Uterus (tissue), 4 donors: Measurements from ENCODE around the gene NLRP6. TPM values are rescaled to one million over a fixed set of nuclear protein-coding genes. Genes with fewer than 3 reads are reported as not detected.
"Not testable (repeated sequence)": the region's sequence is repeated elsewhere in the genome, so short reads cannot be mapped to it uniquely, and the experiment has no call there.

Experiments
- DNase-seq, 2 donors: peaks; one replicate each; pipeline ENCODE4 v3.0.0-alpha.2; 2019 to 2020
- H3K27ac ChIP-seq, 2 donors: fragments of 200-600 bp; sonication (generic); 1 replicate in 1 of 2; 2 replicates in 1 of 2; pipeline ENCODE4 v1.5.1; 2016 to 2018
- H3K27me3 ChIP-seq, 2 donors: fragments of 200-600 bp; sonication (generic); one replicate each; pipeline ENCODE4 v1.5.1; 2018 to 2019; ENCODE audit warnings: control low read depth in 1 of 2
- H3K36me3 ChIP-seq, 2 donors: fragments of 200-600 bp; sonication (generic); one replicate each; pipeline ENCODE4 v1.5.1; 2019; ENCODE audit warnings: control low read depth in 1 of 2
- H3K4me1 ChIP-seq, 2 donors: fragments of 200-600 bp; sonication (generic); one replicate each; pipeline ENCODE4 v1.5.1; 2018 to 2019; ENCODE audit warnings: control low read depth in 1 of 2
- H3K4me3 ChIP-seq, 2 donors: fragments of 200-600 bp; sonication (generic); 1 replicate in 1 of 2; 2 replicates in 1 of 2; pipeline ENCODE4 v1.5.1; 2018 to 2019; ENCODE audit warnings: mild to moderate bottlenecking in 1 of 2
- H3K9me3 ChIP-seq, 2 donors: fragments of 200-600 bp; sonication (generic); one replicate each; pipeline ENCODE4 v1.5.1; 2019; ENCODE audit warnings: control low read depth in 1 of 2
- POLR2A ChIP-seq, 2 donors: fragments of 450-650 bp; IDR thresholded peaks; one replicate each; pipeline ENCODE4 v1.6.1; 2016; ENCODE audit warnings: antibody characterized with exemption in 2 of 2, mild to moderate bottlenecking in 1 of 2, moderate library complexity in 1 of 2
- intact Hi-C: fragments of 100-400 bp; cut with DNase I; formaldehyde crosslinking; loops from one replicate; pipeline ENCODE4 v1.15.1; 2023; ENCODE audit warnings: low total_unique reads
- total RNA-seq, 4 donors: library from RNA; depleted of rRNA in 3 of 4; stranded (reverse); fragments of >200 nt in 3 of 4; gene quantifications; one replicate each; pipeline versions ENCODE4 v1.1.0 to v1.2.4, GENCODE V29; 2014 to 2023
- TF ChIP-seq, protein P1 (sequence below), 4 experiments: fragments of 200-600 bp in 2 of 4; fragments of 450-650 bp in 2 of 4; sonication (generic) in 2 of 4; IDR thresholded peaks; one replicate each; pipeline ENCODE4 v1.5.1; 2016 to 2019; ENCODE audit warnings: antibody characterized with exemption in 4 of 4, mild to moderate bottlenecking in 2 of 4, moderate library complexity in 1 of 4
- donor health status: DM: yes; HTN: yes; CAD: no.

NLRP6 gene
- total RNA-seq, 4 donors from 2014 or later, result 0.30 to 0.51 TPM; not detected in 2

- no peaks in the 10 kb centered on the region for H3K36me3 ChIP-seq
- no peak overlapping the region for H3K27ac ChIP-seq
- H3K9me3 ChIP-seq, result no peaks in the 10 kb centered on the region
- no peak for DNase-seq
- peaks cover 0 to 6% of the 10 kb centered on the region in 2 donors for H3K4me1 ChIP-seq
- peaks cover 9 to 25% of the 10 kb centered on the region in 2 donors for H3K27me3 ChIP-seq
- TF ChIP-seq POLR2A (IDR thresholded peaks at IDR 0.05), result no peak
- TF ChIP-seq, protein P1, sequence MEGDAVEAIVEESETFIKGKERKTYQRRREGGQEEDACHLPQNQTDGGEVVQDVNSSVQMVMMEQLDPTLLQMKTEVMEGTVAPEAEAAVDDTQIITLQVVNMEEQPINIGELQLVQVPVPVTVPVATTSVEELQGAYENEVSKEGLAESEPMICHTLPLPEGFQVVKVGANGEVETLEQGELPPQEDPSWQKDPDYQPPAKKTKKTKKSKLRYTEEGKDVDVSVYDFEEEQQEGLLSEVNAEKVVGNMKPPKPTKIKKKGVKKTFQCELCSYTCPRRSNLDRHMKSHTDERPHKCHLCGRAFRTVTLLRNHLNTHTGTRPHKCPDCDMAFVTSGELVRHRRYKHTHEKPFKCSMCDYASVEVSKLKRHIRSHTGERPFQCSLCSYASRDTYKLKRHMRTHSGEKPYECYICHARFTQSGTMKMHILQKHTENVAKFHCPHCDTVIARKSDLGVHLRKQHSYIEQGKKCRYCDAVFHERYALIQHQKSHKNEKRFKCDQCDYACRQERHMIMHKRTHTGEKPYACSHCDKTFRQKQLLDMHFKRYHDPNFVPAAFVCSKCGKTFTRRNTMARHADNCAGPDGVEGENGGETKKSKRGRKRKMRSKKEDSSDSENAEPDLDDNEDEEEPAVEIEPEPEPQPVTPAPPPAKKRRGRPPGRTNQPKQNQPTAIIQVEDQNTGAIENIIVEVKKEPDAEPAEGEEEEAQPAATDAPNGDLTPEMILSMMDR (IDR thresholded peaks at IDR 0.05), result no peak
- no peak overlapping the region for H3K4me3 ChIP-seq
- intact Hi-C loops, result no loop called here
Measured at GRCh38 chr11:285894-286220, 7.7 kb downstream of the NLRP6 start.

- H3K4me1 ChIP-seq, H3K36me3 ChIP-seq, intact Hi-C loops, H3K27ac ChIP-seq, H3K9me3 ChIP-seq, H3K4me3 ChIP-seq: not testable (repeated sequence)
- peaks cover 0 to 11% of the 10 kb centered on the region in 2 donors for H3K27me3 ChIP-seq
- DNase-seq, result peak; percentile 11 to 19
Measured at GRCh38 chr11:286977-287820, 9.0 kb downstream of the NLRP6 start.

GRCh38 chr11:287821-288477, 9.7 kb downstream of the NLRP6 start:
- no peak for TF ChIP-seq POLR2A (IDR thresholded peaks at IDR 0.05)
- TF ChIP-seq, protein P1 (IDR thresholded peaks at IDR 0.05), result no peak
- DNase-seq, result peak; percentile 15 to 22
- Histone ChIP-seq H3K4me1 (peaks cover 0 to 6% of the 10 kb centered on the region in 2 donors), H3K27ac (no peak overlapping the region), H3K27me3 (peaks cover 0 to 4% of the 10 kb centered on the region in 2 donors), H3K9me3 (no peaks in the 10 kb centered on the region), H3K4me3 (peak overlapping the region; percentile 29 to 62), H3K36me3 (no peaks in the 10 kb centered on the region)
- intact Hi-C loops, result no loop called here

DNA sequence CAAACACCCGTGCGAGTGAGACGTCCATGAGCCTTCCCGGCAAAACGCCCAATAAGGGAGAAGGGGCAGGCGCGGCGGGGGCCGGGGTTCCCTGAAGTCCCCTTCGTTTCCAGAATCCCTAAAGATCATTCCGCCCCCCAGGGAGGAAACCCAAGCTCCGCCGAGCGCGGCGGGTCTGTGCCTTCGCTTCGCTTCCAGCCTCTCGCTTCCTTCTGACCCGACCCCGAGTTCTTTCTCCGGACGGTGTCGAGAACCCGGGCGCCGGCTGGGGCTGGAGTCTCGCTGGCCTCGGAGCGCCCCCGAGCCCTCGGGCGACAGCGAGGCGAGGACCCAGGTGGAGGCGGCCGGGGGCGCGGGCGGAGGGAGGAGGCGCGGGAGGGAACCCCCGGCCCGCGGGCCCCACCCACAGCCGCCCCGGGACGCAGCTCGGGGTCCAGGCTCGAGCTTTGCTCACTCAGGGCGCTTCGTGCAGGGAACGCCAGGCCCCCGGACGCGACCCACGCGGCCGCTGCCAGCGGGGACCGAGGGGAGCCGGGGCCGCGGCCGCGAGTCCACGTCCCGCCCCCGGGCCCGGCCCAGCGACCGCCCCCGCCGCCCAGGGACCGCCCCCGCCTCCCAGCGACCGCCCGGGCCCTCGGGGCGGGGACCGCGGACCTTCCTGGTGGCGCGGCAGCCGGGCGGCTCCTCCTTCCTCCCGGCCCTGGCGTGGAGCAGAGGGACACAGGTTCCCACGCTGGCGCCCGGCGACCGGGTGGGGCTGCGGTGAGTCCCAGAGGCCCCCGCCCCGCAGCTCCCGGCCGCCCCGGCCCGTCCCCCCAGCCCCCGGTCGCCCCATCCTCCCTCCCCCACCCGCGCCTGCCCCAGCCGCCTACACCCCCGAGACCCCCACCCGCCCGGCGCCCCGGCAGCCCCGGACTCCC, 10.5 kb downstream of the NLRP6 start, which contains the start of gene PGGHG:
Gene PGGHG (plus strand): TSS at position 649 of the 920 bp plus-strand sequence. CDS start 691 bp downstream, outside the sequence.
- intact Hi-C loops, result no loop called here
- Histone ChIP-seq H3K4me3 (peak within 1 kb of the TSS; percentile 29 to 62), H3K4me1 (peaks cover 0 to 6% of the 10 kb centered on the region in 2 donors), H3K27ac (peak within 1 kb of the TSS; percentile 57 to 61), H3K27me3 (peaks cover 0 to 4% of the 10 kb centered on the region in 2 donors), H3K9me3 (no peaks in the 10 kb centered on the region), H3K36me3 (no peaks in the 10 kb centered on the region)
- DNase-seq, result peak; percentile 51 to 65
- TF ChIP-seq, protein P1 (IDR thresholded peaks at IDR 0.05), result no peak
- TF ChIP-seq POLR2A (IDR thresholded peaks at IDR 0.05), result peak; percentile 9 to 24

GRCh38 chr11:289398-289711, 11.1 kb downstream of the NLRP6 start:
- H3K4me1 ChIP-seq, result peaks cover 0 to 6% of the 10 kb centered on the region in 2 donors
- H3K36me3 ChIP-seq, result no peaks in the 10 kb centered on the region
- DNase-seq, result peak; percentile 15 to 18
- intact Hi-C loops, result no loop called here
- no peaks in the 10 kb centered on the region for H3K9me3 ChIP-seq
- H3K27me3 ChIP-seq, result peaks cover 0 to 4% of the 10 kb centered on the region in 2 donors
- H3K27ac ChIP-seq, result peak overlapping the region; percentile 57 to 61
- TF ChIP-seq, protein P1 (IDR thresholded peaks at IDR 0.05), result no peak
- no peak for TF ChIP-seq POLR2A (IDR thresholded peaks at IDR 0.05)
- H3K4me3 ChIP-seq, result peak overlapping the region; percentile 29 to 62
